Activated CD8-positive, alpha-beta memory T cell treated with anti-CD3 and anti-CD28 coated beads, Interleukin-2, amount 50 U/mL, for 1 hour (primary cell): ENCODE measurements around the gene RFTN1.

Experiments used
- DNase-seq: peaks from one replicate; pipeline ENCODE4 v3.0.0-alpha.2; 2020; ENCODE audit errors: extremely low read depth

RFTN1 gene

GRCh38 chr3:16378415-16378814 is 135.1 kb downstream of the RFTN1 start:
- no peak for DNase-seq

- DNase-seq = no peak
Observed at GRCh38 chr3:16377847-16378302, 135.6 kb downstream of the RFTN1 start.

- DNase-seq = peak; percentile 12
Observed at GRCh38 chr3:16377196-16377595, 136.3 kb downstream of the RFTN1 start.

- no peak for DNase-seq
Observed at GRCh38 chr3:16375891-16376290, 137.6 kb downstream of the RFTN1 start.

- no peak for DNase-seq
Observed at GRCh38 chr3:16374935-16375245, 138.6 kb downstream of the RFTN1 start.

GRCh38 chr3:16374047-16374934 is 139.2 kb downstream of the RFTN1 start:
- no peak for DNase-seq

GRCh38 chr3:16373341-16373946 is 140.1 kb downstream of the RFTN1 start:
- no peak for DNase-seq

- DNase-seq = no peak
Observed at GRCh38 chr3:16372362-16373292, 140.9 kb downstream of the RFTN1 start.

- no peak for DNase-seq
Observed at GRCh38 chr3:16370872-16371740, 142.4 kb downstream of the RFTN1 start.

- no peak for DNase-seq
Observed at GRCh38 chr3:16370503-16370871, 143.0 kb downstream of the RFTN1 start.

GRCh38 chr3:16369885-16370284 is 143.6 kb downstream of the RFTN1 start:
- no peak for DNase-seq

GRCh38 chr3:16369276-16369675 is 144.2 kb downstream of the RFTN1 start:
- no peak for DNase-seq

- DNase-seq = no peak
Observed at GRCh38 chr3:16366581-16366980, 146.9 kb downstream of the RFTN1 start.

- no peak for DNase-seq
Observed at GRCh38 chr3:16365491-16366128, 147.9 kb downstream of the RFTN1 start.

GRCh38 chr3:16364963-16365362 is 148.5 kb downstream of the RFTN1 start:
- DNase-seq = no peak

- no peak for DNase-seq
Observed at GRCh38 chr3:16364323-16364722, 149.2 kb downstream of the RFTN1 start.

GRCh38 chr3:16363636-16364035 is 149.9 kb downstream of the RFTN1 start:
- no peak for DNase-seq

- DNase-seq = no peak
Observed at GRCh38 chr3:16362770-16363169, 150.7 kb downstream of the RFTN1 start.

- no peak for DNase-seq
Observed at GRCh38 chr3:16361087-16361486, 152.4 kb downstream of the RFTN1 start.

- no peak for DNase-seq
Observed at GRCh38 chr3:16359331-16359730, 154.2 kb downstream of the RFTN1 start.

- no peak for DNase-seq
Observed at GRCh38 chr3:16358336-16358735, 155.2 kb downstream of the RFTN1 start.
